ENCODE results near the gene IARS1. TPM values are rescaled to one million over a fixed set of nuclear protein-coding genes. Genes with fewer than 3 reads are reported as not detected.

Gene IARS1
- total RNA-seq, 1 donor from 2014 or later: 63.8 TPM

DNA sequence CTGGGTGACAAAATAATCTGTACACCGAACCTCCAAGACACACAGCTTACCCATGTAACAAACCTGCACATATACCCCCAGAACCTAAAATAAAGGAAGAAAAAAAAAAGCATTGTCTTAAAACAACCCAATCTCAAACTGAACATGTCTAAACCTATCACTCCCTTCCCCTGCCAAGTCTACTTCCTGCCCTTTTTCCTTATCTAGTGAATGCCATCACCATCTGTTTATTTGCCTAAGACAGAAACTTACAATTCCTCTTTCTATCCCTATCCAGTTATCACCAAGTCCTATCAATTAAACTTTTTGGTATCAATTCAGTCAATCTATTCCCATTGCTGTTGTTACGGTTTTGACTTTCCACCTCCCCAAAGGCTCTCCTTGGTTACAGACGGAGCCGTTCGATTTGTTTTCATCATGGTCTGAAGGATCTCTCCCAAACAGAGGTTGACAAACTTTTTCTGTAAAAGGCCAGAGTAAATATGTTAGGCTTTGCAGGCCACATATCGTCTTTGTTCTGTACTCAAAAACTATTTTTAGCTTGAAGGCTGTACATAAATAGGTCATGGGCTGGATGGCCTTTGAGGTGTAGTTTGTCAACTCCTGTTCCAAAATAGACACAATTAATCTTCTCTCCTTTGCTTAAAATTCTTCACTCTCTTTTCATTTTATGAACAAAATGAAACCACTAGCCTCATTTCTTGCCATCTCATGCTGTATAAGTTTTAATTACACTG is 19.6 kb upstream of the IARS1 start:
- Histone ChIP-seq H3K4me1 (no peaks in the 10 kb centered on the region), H3K9me3 (no peaks in the 10 kb centered on the region), H3K4me3 (no peak overlapping the region), H3K36me3 (peaks cover 0 to 67% of the 10 kb centered on the region in 2 donors), H3K27me3 (no peaks in the 10 kb centered on the region), H3K27ac (no peak overlapping the region)
- no peak for DNase-seq (ENCODE audit: extremely low spot score in 2 of 2)
- TF ChIP-seq POLR2AphosphoS5 (IDR thresholded peaks at IDR 0.05; ENCODE audit: insufficient read depth in 1 of 2, low read depth in 1 of 2) (no peak), POLR2A (IDR thresholded peaks at IDR 0.05) (no peak)
- TF ChIP-seq, protein P1, sequence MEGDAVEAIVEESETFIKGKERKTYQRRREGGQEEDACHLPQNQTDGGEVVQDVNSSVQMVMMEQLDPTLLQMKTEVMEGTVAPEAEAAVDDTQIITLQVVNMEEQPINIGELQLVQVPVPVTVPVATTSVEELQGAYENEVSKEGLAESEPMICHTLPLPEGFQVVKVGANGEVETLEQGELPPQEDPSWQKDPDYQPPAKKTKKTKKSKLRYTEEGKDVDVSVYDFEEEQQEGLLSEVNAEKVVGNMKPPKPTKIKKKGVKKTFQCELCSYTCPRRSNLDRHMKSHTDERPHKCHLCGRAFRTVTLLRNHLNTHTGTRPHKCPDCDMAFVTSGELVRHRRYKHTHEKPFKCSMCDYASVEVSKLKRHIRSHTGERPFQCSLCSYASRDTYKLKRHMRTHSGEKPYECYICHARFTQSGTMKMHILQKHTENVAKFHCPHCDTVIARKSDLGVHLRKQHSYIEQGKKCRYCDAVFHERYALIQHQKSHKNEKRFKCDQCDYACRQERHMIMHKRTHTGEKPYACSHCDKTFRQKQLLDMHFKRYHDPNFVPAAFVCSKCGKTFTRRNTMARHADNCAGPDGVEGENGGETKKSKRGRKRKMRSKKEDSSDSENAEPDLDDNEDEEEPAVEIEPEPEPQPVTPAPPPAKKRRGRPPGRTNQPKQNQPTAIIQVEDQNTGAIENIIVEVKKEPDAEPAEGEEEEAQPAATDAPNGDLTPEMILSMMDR (IDR thresholded peaks at IDR 0.05): no peak
- intact Hi-C loops (cut with DNase I): no loop called here

DNA sequence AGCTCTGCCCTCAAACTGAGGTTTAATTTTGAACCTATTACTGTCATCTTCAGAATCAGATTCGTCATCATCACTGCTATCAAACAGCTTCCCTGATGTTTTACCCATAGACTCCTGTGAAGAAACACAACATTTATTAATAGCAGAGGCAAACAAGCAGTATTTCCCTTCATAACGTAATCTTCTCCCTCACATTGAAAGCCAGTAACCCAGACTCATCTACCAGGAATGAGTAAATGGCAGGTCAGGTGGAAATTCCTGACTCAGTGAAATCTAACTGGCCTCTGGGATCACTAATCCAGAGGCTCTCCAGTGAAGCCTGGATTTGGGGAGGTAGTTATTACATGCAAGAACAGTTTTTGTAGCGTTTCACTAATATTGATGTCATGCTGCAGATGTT is 17.1 kb upstream of the IARS1 start:
- H3K4me1 ChIP-seq: no peaks in the 10 kb centered on the region
- no peak for DNase-seq (ENCODE audit: extremely low spot score in 2 of 2)
- H3K27me3 ChIP-seq: no peaks in the 10 kb centered on the region
- peaks cover 3 to 62% of the 10 kb centered on the region in 2 donors for H3K36me3 ChIP-seq
- intact Hi-C loops (cut with DNase I): no loop called here
- H3K27ac ChIP-seq: no peak overlapping the region
- no peak overlapping the region for H3K4me3 ChIP-seq
- no peaks in the 10 kb centered on the region for H3K9me3 ChIP-seq
- TF ChIP-seq, protein P1 (IDR thresholded peaks at IDR 0.05): no peak
- no peak for TF ChIP-seq POLR2A (IDR thresholded peaks at IDR 0.05)

DNA sequence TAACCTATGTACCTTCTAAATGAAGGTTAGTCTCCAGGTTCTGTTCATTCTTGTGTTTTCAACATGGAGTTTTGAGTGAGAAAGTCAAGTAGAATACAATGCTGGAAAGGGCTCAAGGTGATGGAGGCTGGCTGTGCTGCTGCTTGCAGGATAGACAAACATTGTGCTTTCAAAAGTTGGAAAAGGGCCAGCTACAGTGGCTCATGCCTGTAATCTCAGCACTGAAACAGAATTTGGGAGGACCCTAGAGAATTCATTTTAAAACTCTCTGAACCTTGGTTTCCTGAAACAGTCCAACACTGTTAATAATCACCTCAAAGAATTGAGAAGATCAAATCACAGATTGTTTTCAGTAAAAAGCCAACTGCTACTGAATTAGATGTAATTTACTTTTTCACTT is 15.4 kb upstream of the IARS1 start:
- no peak for DNase-seq (ENCODE audit: extremely low spot score in 2 of 2)
- Histone ChIP-seq H3K9me3 (no peaks in the 10 kb centered on the region), H3K27me3 (no peaks in the 10 kb centered on the region), H3K36me3 (peaks cover 4 to 76% of the 10 kb centered on the region in 2 donors), H3K4me1 (no peaks in the 10 kb centered on the region), H3K4me3 (no peak overlapping the region), H3K27ac (no peak overlapping the region)
- intact Hi-C loops (cut with DNase I): no loop called here
- no peak for TF ChIP-seq POLR2A (IDR thresholded peaks at IDR 0.05)
- no peak for TF ChIP-seq POLR2AphosphoS5 (IDR thresholded peaks at IDR 0.05; ENCODE audit: insufficient read depth in 1 of 2, low read depth in 1 of 2)
- TF ChIP-seq, protein P1 (IDR thresholded peaks at IDR 0.05): no peak

DNA sequence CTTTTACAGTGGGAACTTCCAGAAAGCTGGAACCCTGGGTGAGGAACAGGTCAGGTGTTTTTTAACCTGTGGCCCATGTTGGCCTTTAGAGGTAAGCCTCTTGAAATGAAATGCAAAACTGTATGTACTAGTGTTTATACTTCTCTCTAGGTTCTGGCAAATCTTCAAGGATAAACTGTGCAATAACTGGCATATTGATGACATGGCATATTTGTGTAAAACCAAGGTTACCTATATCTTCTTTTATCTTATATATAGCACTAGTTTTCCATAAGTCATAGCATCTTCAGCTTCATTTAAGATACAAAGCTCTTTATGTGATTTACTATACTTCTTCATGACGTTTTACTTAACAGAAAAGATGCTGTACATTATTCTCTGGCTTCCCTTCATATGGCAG is 7.4 kb upstream of the IARS1 start:
- H3K36me3 ChIP-seq: peaks cover 9 to 83% of the 10 kb centered on the region in 2 donors
- DNase-seq (ENCODE audit: extremely low spot score in 2 of 2): no peak
- H3K4me1 ChIP-seq: no peaks in the 10 kb centered on the region
- no peaks in the 10 kb centered on the region for H3K27me3 ChIP-seq
- no peak overlapping the region for H3K4me3 ChIP-seq
- intact Hi-C loops (cut with DNase I): no loop called here
- H3K27ac ChIP-seq: no peak overlapping the region
- TF ChIP-seq POLR2A (IDR thresholded peaks at IDR 0.05): no peak
- no peak for TF ChIP-seq POLR2AphosphoS5 (IDR thresholded peaks at IDR 0.05; ENCODE audit: insufficient read depth in 1 of 2, low read depth in 1 of 2)
- TF ChIP-seq, protein P1 (IDR thresholded peaks at IDR 0.05): no peak
- no peaks in the 10 kb centered on the region for H3K9me3 ChIP-seq

DNA sequence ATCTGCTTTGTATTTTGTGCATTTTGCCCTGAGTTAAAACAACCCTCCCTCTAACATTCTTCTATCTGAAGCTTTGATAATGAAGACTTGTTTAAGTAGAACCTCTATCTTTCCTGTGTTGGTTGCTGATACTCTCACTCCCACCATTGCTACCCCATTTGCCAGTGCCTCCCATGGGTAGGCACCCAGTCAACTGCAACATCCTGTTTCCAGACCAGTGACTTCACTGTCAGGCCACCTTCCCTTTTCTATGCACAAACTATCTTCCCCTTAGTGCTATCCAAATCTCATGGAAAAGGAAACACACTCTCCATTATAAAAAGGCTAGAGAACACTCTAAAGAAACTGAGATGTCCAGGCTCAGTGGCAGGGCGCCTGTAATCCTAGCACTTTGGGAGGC is 5.6 kb upstream of the IARS1 start:
- TF ChIP-seq POLR2A (IDR thresholded peaks at IDR 0.05) (no peak), POLR2AphosphoS5 (IDR thresholded peaks at IDR 0.05; ENCODE audit: insufficient read depth in 1 of 2, low read depth in 1 of 2) (no peak)
- TF ChIP-seq, protein P1 (IDR thresholded peaks at IDR 0.05): no peak
- intact Hi-C loops (cut with DNase I): loop anchor here (10.0 kb wide), 2 partner anchors 164 to 1094 kb away; no protein-coding TSS in a partner anchor
- H3K36me3 ChIP-seq: peaks cover 5 to 65% of the 10 kb centered on the region in 2 donors

More for the DNA sequence above, 5.6 kb upstream of the IARS1 start:
- H3K27ac ChIP-seq: no peak overlapping the region
- no peaks in the 10 kb centered on the region for H3K9me3 ChIP-seq
- DNase-seq (ENCODE audit: extremely low spot score in 2 of 2): no peak
- no peak overlapping the region for H3K4me3 ChIP-seq
- no peaks in the 10 kb centered on the region for H3K27me3 ChIP-seq
- H3K4me1 ChIP-seq: peaks cover 6% of the 10 kb centered on the region

Measured in vagina (tissue), 2 donors.